A549 (cell line): ENCODE measurements around the gene GNA12. TPM values are rescaled to one million over a fixed set of nuclear protein-coding genes. Genes with fewer than 3 reads are reported as not detected.

Experiments used
- ATAC-seq, 2 experiments: fragments of 200-7000 bp in 1 of 2; fragments of >200 bp in 1 of 2; cut with Nextera tagmentation in 1 of 2; cut with Tn5 transposase in 1 of 2; 3 replicates each; pipeline versions ENCODE4 v1.8.0 to v1.9.1; 2018 to 2020; ENCODE audit warnings: mild to moderate bottlenecking in 1 of 2, moderate library complexity in 1 of 2
- CTCF ChIA-PET: fragments of 300-600 bp; sonication (Branson Sonifier 250); formaldehyde crosslinking; extraction: SDS; loops from one replicate; lab custom pipeline; 2021; ENCODE audit warnings: antibody characterized with exemption, inconsistent platforms; lab: Yijun Ruan, JAX
- POLR2A ChIA-PET: fragments of 350-600 bp; formaldehyde crosslinking; extraction: SDS; loops from one replicate; lab custom pipeline; 2021; ENCODE audit warnings: antibody characterized with exemption, inconsistent platforms; lab: Yijun Ruan, JAX
- DNase-seq, 2 experiments: peaks; one replicate each; pipeline versions ENCODE4 v3.0.0 to v3.0.0-alpha.2; 2011 to 2016; ENCODE audit warnings: low read depth in 1 of 2, low spot score in 1 of 2
- FAIRE-seq: peaks from 2 replicates; lab custom pipeline; 2011; peaks lifted over from hg19 to GRCh38; lab: Jason Lieb, UNC
- H3K27ac ChIP-seq, 2 experiments: fragments of >200 bp; sonication (Bioruptor Twin); formaldehyde crosslinking; 3 replicates each; pipeline ENCODE4 v1.5.1; 2016 to 2017
- H3K4me1 ChIP-seq: fragments of >200 bp; sonication (Bioruptor Twin); formaldehyde crosslinking; 3 replicates; pipeline ENCODE4 v1.6.1; 2016
- H3K4me2 ChIP-seq: fragments of >200 bp; sonication (Bioruptor Twin); formaldehyde crosslinking; 3 replicates; pipeline ENCODE4 v1.6.1; 2016
- H3K4me3 ChIP-seq: fragments of >200 bp; sonication (Bioruptor Twin); formaldehyde crosslinking; 3 replicates; pipeline ENCODE4 v1.5.1; 2016
- H3K9me3 ChIP-seq: fragments of >200 bp; sonication (Bioruptor Twin); formaldehyde crosslinking; 3 replicates; pipeline ENCODE4 v1.6.1; 2016
- CBX8 ChIP-seq: fragments of 200-600 bp; sonication (generic); IDR thresholded peaks from 2 replicates; pipeline ENCODE4 v1.6.1; 2016
- CHD2 ChIP-seq: fragments of 150-350 bp; IDR thresholded peaks from 2 replicates; pipeline ENCODE4 v1.6.1; 2014; ENCODE audit warnings: low read length; ENCODE audit not compliant: partially characterized antibody
- EHMT2 ChIP-seq: fragments of 200-600 bp; sonication (generic); IDR thresholded peaks from 2 replicates; pipeline ENCODE4 v1.6.1; 2016; ENCODE audit warnings: antibody characterized with exemption, low read depth, mild to moderate bottlenecking, moderate library complexity
- ESRRA ChIP-seq: fragments of 150-350 bp; IDR thresholded peaks from 2 replicates; pipeline ENCODE4 v1.6.1; 2014; ENCODE audit warnings: mild to moderate bottlenecking, low read length, borderline replicate concordance
- HDAC2 ChIP-seq: fragments of 200-600 bp; sonication (generic); IDR thresholded peaks from 2 replicates; pipeline ENCODE4 v1.6.1; 2016
- HES2 ChIP-seq: fragments of >200 bp; sonication (Bioruptor Twin); formaldehyde crosslinking; IDR thresholded peaks from 2 replicates; pipeline ENCODE4 v1.6.1; 2016
- HOXA7 ChIP-seq: fragments of 250-450 bp; sonication (Bioruptor Pico); IDR thresholded peaks from 2 replicates; pipeline ENCODE4 v1.5.0; 2020; ENCODE audit warnings: mild to moderate bottlenecking, moderate library complexity
- HOXB13 ChIP-seq: fragments of 250-450 bp; sonication (Bioruptor Pico); IDR thresholded peaks from 2 replicates; pipeline ENCODE4 v1.5.0; 2020; ENCODE audit warnings: low read depth, mild to moderate bottlenecking, moderate library complexity
- HOXB5 ChIP-seq: fragments of 250-450 bp; sonication (Bioruptor Pico); IDR thresholded peaks from 2 replicates; pipeline ENCODE4 v1.5.0; 2020; ENCODE audit warnings: mild to moderate bottlenecking, moderate library complexity
- MAFK ChIP-seq: fragments of 450-650 bp; IDR thresholded peaks from 2 replicates; pipeline ENCODE4 v1.6.1; 2014; ENCODE audit not compliant: partially characterized antibody
- MYC ChIP-seq: IDR thresholded peaks from 2 replicates; pipeline ENCODE4 v1.6.1; 2012; ENCODE audit warnings: mild to moderate bottlenecking, inconsistent platforms, low read length, improper control_type of control experiment, borderline replicate concordance
- NFE2L2 ChIP-seq: fragments of 150-350 bp; conservative IDR thresholded peaks from 2 replicates; pipeline ENCODE4 v1.6.1; 2014; ENCODE audit warnings: low read length
- NR3C1 ChIP-seq: fragments of >200 bp; sonication (Bioruptor Twin); formaldehyde crosslinking; IDR thresholded peaks from 3 replicates; pipeline ENCODE4 v1.6.1; 2017
- RCOR1 ChIP-seq: fragments of 150-350 bp; IDR thresholded peaks from 2 replicates; pipeline ENCODE4 v1.6.1; 2014; ENCODE audit warnings: antibody characterized with exemption, low read length, low read depth
- RFX5 ChIP-seq: fragments of 450-650 bp; IDR thresholded peaks from 2 replicates; pipeline ENCODE4 v1.7.1; 2014; ENCODE audit warnings: antibody characterized with exemption, mild to moderate bottlenecking, moderate library complexity
- RNF2 ChIP-seq: fragments of 200-600 bp; sonication (generic); IDR thresholded peaks from 2 replicates; pipeline ENCODE4 v1.6.1; 2016; ENCODE audit warnings: low read depth, mild to moderate bottlenecking, antibody characterized with exemption, moderate library complexity, borderline replicate concordance
- TFCP2L1 ChIP-seq: fragments of 250-450 bp; sonication (Bioruptor Pico); IDR thresholded peaks from 2 replicates; pipeline ENCODE4 v1.5.0; 2021; ENCODE audit warnings: mild to moderate bottlenecking
- ZC3H11A ChIP-seq: fragments of 450-650 bp; IDR thresholded peaks from 2 replicates; pipeline ENCODE4 v1.6.1; 2014; ENCODE audit warnings: antibody characterized with exemption, mild to moderate bottlenecking
- ZFP36 ChIP-seq: fragments of 450-650 bp; IDR thresholded peaks from 2 replicates; pipeline ENCODE4 v1.6.1; 2014; ENCODE audit warnings: borderline replicate concordance; ENCODE audit not compliant: partially characterized antibody
- WGBS: methylation state at CpG from one replicate; pipeline ENCODE4 v1.1.6; 2017; ENCODE audit errors: missing lambda C conversion rate; 5-methylcytosine and 5-hydroxymethylcytosine counted together
- polyA plus RNA-seq, 4 experiments: library from polyadenylated mRNA; depleted of rRNA in 3 of 4; stranded (reverse); fragments of >200 nt; fragmentation: RNase III in 1 of 4; extraction: RNeasy Plus Mini Kit Qiagen cat#74134 plus additional on column Dnase treatment in 1 of 4; gene quantifications; 2 replicates in 3 of 4; 3 replicates in 1 of 4; pipeline ENCODE4 v1.2.3, GENCODE V29; 2011 to 2017
- TF ChIP-seq, protein P1 (sequence below): fragments of 250-450 bp; sonication (Bioruptor Pico); IDR thresholded peaks from 2 replicates; pipeline ENCODE4 v1.5.0; 2021; ENCODE audit warnings: mild to moderate bottlenecking, moderate library complexity, borderline replicate concordance
- TF ChIP-seq, protein P2 (sequence below): fragments of 150-350 bp; IDR thresholded peaks from 2 replicates; pipeline ENCODE4 v1.6.1; 2014; ENCODE audit warnings: low read depth, mild to moderate bottlenecking, low read length
- TF ChIP-seq, protein P3 (sequence below): fragments of 200-600 bp; sonication (generic); IDR thresholded peaks from 2 replicates; pipeline ENCODE4 v1.6.1; 2016; ENCODE audit warnings: antibody characterized with exemption, mild to moderate bottlenecking, moderate library complexity

GNA12 gene
- polyA plus RNA-seq, 2 of the 4 experiments (the other 2 are of a cell fraction): 33.0 to 43.7 TPM

- FAIRE-seq (no peak), DNase-seq (no peak), ATAC-seq (0 out of 6 replicates have a peak, but pooled peaks of 1 of the 2 experiments have one; percentile 13)
- peaks cover 58% of the 10 kb centered on the region for H3K4me1 ChIP-seq
- H3K27ac ChIP-seq: peak overlapping the region in 1 of 2 experiments; percentile 51; a peak in 3 of 6 replicates
- ChIA-PET CTCF (interaction anchor here (0.6 to 2.4 kb wide), 3 partner anchors 18 to 682 kb away, joined by 3 to 7 read pairs (median 5); no protein-coding TSS in a partner anchor), POLR2A (no interaction called here)
- WGBS: 94% methylated on average over 16 of the region's 16 CpGs
- TF ChIP-seq, protein P1, sequence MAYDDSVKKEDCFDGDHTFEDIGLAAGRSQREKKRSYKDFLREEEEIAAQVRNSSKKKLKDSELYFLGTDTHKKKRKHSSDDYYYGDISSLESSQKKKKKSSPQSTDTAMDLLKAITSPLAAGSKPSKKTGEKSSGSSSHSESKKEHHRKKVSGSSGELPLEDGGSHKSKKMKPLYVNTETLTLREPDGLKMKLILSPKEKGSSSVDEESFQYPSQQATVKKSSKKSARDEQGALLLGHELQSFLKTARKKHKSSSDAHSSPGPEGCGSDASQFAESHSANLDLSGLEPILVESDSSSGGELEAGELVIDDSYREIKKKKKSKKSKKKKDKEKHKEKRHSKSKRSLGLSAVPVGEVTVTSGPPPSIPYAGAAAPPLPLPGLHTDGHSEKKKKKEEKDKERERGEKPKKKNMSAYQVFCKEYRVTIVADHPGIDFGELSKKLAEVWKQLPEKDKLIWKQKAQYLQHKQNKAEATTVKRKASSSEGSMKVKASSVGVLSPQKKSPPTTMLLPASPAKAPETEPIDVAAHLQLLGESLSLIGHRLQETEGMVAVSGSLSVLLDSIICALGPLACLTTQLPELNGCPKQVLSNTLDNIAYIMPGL (CRISPR knock-in tag): no peak
- TF ChIP-seq TFCP2L1 (CRISPR knock-in tag): no peak
- no peak for TF ChIP-seq NFE2L2
- no peak for TF ChIP-seq RFX5
- no peak for TF ChIP-seq ZC3H11A
- TF ChIP-seq CHD2: no peak
- TF ChIP-seq ESRRA: no peak
- no peak for TF ChIP-seq HDAC2
- no peak for TF ChIP-seq EHMT2
- no peak for TF ChIP-seq HES2
- TF ChIP-seq, protein P2, sequence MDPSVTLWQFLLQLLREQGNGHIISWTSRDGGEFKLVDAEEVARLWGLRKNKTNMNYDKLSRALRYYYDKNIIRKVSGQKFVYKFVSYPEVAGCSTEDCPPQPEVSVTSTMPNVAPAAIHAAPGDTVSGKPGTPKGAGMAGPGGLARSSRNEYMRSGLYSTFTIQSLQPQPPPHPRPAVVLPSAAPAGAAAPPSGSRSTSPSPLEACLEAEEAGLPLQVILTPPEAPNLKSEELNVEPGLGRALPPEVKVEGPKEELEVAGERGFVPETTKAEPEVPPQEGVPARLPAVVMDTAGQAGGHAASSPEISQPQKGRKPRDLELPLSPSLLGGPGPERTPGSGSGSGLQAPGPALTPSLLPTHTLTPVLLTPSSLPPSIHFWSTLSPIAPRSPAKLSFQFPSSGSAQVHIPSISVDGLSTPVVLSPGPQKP: no peak
- no peak for TF ChIP-seq NR3C1
- no peak for TF ChIP-seq HOXA7 (CRISPR knock-in tag)
- TF ChIP-seq RNF2: no peak
- TF ChIP-seq, protein P3, sequence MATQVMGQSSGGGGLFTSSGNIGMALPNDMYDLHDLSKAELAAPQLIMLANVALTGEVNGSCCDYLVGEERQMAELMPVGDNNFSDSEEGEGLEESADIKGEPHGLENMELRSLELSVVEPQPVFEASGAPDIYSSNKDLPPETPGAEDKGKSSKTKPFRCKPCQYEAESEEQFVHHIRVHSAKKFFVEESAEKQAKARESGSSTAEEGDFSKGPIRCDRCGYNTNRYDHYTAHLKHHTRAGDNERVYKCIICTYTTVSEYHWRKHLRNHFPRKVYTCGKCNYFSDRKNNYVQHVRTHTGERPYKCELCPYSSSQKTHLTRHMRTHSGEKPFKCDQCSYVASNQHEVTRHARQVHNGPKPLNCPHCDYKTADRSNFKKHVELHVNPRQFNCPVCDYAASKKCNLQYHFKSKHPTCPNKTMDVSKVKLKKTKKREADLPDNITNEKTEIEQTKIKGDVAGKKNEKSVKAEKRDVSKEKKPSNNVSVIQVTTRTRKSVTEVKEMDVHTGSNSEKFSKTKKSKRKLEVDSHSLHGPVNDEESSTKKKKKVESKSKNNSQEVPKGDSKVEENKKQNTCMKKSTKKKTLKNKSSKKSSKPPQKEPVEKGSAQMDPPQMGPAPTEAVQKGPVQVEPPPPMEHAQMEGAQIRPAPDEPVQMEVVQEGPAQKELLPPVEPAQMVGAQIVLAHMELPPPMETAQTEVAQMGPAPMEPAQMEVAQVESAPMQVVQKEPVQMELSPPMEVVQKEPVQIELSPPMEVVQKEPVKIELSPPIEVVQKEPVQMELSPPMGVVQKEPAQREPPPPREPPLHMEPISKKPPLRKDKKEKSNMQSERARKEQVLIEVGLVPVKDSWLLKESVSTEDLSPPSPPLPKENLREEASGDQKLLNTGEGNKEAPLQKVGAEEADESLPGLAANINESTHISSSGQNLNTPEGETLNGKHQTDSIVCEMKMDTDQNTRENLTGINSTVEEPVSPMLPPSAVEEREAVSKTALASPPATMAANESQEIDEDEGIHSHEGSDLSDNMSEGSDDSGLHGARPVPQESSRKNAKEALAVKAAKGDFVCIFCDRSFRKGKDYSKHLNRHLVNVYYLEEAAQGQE: no peak
- H3K9me3 ChIP-seq: no peaks in the 10 kb centered on the region
- no peak overlapping the region for H3K4me2 ChIP-seq
- H3K4me3 ChIP-seq: no peak overlapping the region
These were observed 29.7 kb downstream of the GNA12 start for GRCh38 chr7:2814186-2814945.

- TF ChIP-seq MAFK (no peak), ZC3H11A (no peak), RCOR1 (no peak), CBX8 (no peak), HOXB5 (CRISPR knock-in tag) (no peak), HOXB13 (no peak), MYC (no peak), ZFP36 (no peak)
- CTCF ChIA-PET: interaction anchor here (0.6 to 2.4 kb wide), 2 partner anchors 51 to 683 kb away, joined by 3 to 7 read pairs; no protein-coding TSS in a partner anchor
- POLR2A ChIA-PET: no interaction called here
- Histone ChIP-seq H3K27ac (peak overlapping the region; percentile 29 to 46; a peak in 3 of 6 replicates), H3K4me1 (peaks cover 55% of the 10 kb centered on the region), H3K9me3 (no peaks in the 10 kb centered on the region), H3K4me2 (0 out of 3 replicates have a peak overlapping the region, but pooled peaks have one; percentile 4), H3K4me3 (no peak overlapping the region)
- DNase-seq: no peak
- no peak for FAIRE-seq
- 87% methylated on average over 20 of the region's 20 CpGs for whole genome bisulfite sequencing
- ATAC-seq: no peak
These were observed 30.5 kb downstream of the GNA12 start for GRCh38 chr7:2813350-2814185.
